Astrocyte of the cerebellum (primary cell): ENCODE measurements around the gene CCDC183.
"Not testable (repeated sequence)": the region's sequence is repeated elsewhere in the genome, so short reads cannot be mapped to it uniquely, and the experiment has no call there.

ENCODE experiments used
- DNase-seq: peaks from one replicate; pipeline ENCODE4 v3.0.0-alpha.2; 2011; ENCODE audit warnings: low read depth
- H3K4me3 ChIP-seq: 2 replicates; pipeline ENCODE4 v1.5.1; 2011; ENCODE audit warnings: mild to moderate bottlenecking, low read depth, low read length, moderate library complexity
- in situ Hi-C: cut with HindIII; loops from 2 replicates; pipeline ENCODE4 v1.10.0; 2017; ENCODE audit warnings: low sequenced_read_pairs
- TF ChIP-seq, protein P1 (sequence below): IDR thresholded peaks from 2 replicates; pipeline ENCODE4 v1.5.1; 2012; ENCODE audit warnings: low read length, low read depth, moderate library complexity, mild to moderate bottlenecking; ENCODE audit errors: missing control alignments

Gene CCDC183

DNA sequence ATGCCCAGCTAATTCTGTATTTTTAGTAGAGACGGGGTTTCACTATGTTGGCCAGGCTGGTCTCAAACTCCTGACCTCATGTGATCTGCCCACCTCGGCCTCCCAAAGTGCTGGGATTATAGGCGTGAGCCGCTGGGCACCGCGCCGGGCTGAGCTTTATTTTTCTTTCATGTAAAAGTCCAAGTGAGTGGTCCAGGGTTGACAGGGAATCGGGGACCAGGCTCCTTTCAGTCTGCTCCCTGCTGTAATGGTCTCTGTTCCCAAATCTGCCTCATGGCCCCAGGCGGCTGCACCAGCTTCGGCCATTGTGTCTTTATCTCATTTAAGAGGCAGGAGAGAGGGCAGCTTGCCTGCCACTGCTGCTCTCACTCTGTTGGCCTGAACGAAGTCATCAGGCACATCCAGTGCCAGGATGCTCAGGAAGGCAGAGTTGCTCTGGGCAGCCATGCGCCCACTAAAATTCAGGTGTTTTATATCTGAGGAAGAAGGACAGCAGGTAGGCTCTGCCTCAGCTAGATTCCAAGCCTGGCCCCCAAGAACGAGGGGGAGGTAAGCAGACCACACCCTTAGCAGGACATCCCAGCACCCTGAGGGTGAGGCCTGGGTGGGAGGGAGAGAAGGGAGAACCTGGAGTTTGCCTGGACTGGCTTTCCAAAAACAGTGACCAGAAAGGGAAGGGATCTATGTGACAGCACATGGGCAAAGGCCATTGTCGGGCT is 1.7 kb upstream of the CCDC183 start:
- no peak overlapping the region for H3K4me3 ChIP-seq
- in situ Hi-C loops = loop anchor here (25.0 kb wide), 1 partner anchor 243 kb away; the partner anchor contains the start of genes ABCA2, FUT7 and NPDC1
- TF ChIP-seq, protein P1, sequence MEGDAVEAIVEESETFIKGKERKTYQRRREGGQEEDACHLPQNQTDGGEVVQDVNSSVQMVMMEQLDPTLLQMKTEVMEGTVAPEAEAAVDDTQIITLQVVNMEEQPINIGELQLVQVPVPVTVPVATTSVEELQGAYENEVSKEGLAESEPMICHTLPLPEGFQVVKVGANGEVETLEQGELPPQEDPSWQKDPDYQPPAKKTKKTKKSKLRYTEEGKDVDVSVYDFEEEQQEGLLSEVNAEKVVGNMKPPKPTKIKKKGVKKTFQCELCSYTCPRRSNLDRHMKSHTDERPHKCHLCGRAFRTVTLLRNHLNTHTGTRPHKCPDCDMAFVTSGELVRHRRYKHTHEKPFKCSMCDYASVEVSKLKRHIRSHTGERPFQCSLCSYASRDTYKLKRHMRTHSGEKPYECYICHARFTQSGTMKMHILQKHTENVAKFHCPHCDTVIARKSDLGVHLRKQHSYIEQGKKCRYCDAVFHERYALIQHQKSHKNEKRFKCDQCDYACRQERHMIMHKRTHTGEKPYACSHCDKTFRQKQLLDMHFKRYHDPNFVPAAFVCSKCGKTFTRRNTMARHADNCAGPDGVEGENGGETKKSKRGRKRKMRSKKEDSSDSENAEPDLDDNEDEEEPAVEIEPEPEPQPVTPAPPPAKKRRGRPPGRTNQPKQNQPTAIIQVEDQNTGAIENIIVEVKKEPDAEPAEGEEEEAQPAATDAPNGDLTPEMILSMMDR = no peak
- no peak for DNase-seq

DNA sequence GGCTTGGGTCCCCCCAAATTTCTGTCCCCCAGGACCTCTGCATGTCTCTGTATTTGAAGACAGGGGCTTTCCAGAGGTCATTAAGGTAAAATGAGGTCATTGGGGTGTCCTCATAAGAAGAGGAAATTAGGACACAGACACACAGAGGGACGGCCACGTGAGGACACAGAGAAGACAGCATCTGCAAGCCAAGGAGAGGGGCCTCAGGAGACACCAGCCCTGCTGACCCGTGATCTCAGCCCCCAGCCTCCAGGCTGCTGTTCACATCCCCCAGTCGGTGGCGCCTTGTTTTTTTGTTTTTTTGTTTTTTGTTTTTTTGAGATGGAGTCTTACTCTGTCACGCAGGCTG is 1.2 kb upstream of the CCDC183 start:
- no peak for DNase-seq
- TF ChIP-seq, protein P1 = no peak
- in situ Hi-C loops = loop anchor here (25.0 kb wide), 1 partner anchor 242 kb away; the partner anchor contains the start of genes ABCA2, FUT7 and NPDC1
- no peak overlapping the region for H3K4me3 ChIP-seq

DNA sequence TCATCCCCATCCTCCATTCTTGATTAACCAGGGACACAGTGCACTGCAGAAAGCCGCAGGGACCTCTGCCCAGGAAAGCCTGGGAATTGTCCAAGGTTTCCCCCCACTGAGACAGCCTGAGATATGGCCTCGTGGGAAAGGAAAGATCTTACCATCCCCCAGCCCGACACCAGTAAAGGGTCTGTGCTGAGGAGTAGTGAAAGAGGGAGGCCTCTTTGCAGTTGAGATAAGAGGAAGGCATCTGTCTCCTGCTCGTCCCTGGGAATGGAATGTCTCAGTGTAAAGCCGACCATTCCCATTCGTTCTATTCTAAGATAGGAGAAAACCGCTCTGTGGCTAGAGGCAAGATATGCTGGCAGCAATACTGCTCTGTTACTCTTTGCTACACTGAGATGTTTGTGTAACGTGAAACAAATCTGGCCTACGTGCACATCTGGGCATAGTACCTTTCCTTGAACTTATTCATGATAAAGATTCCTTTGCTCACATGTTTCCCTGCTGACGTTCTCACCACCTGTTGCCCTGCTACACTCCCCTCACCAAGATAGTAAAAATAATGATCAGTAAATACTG is 723 bp downstream of the CCDC183 start:
- H3K4me3 ChIP-seq, DNase-seq: not testable (repeated sequence)

DNA sequence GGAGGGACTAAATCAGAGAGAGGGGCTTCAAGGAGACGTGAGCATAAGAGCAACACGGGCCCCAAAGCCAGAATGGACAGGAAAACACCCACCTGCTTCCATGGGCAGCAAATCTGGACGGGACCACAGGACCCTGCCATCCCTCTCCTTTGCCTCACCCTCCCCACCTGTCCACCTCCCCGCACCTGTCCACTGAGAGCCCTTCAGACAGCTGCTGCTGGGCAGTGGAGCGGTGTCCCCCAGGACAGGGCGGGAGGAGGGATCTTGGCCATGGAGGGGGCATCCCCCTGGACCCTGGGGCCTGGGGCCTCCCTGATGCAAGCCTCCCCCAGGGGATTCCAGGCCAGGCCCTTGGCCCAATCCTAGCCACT is 2.6 kb downstream of the CCDC183 start:
- no peak for DNase-seq
- in situ Hi-C loops = loop anchor here (25.0 kb wide), 1 partner anchor 239 kb away; the partner anchor contains the start of genes ABCA2, FUT7 and NPDC1
- no peak overlapping the region for H3K4me3 ChIP-seq
- TF ChIP-seq, protein P1 = no peak

More for the DNA sequence above, 723 bp downstream of the CCDC183 start:
- in situ Hi-C loops = loop anchor here (25.0 kb wide), 1 partner anchor 240 kb away; the partner anchor contains the start of genes ABCA2, FUT7 and NPDC1

DNA sequence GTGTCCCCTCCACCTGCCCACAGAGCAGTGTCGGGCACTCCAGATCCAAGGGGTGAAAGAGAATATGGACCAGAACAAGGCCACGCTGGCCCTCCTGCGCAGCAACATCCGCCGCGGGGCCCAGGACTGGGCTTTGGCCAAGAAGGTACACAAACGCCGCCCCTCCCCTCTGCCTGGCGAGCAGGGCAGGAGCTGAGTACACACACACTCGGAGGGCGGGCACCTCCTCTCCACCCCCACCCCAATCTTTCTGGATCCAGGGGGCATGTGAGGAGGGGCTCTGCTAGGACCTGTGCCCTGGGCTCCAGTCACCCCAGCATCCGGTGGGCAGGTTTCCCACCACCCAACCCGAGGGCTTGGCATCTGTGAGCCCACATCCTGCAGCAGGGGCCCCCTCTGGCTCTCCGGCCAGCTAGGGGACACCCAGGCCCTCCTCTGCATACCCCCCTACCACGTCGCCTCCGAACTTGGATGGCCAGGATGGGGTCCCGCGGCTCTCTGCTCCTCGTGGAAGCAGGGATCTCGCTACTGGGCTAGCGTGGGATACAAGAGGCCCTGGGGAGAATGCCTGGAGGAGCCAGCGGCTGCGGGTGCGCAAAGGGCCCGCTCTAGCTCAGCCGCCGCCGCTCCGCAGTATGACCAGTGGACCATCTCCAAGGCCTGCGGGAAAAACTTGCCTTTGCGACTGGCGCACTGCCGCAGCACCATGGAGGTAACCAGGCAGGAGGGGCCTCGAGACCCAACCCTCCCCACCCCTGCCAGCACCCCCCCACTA is 3.1 kb downstream of the CCDC183 start:
- no peak overlapping the region for H3K4me3 ChIP-seq
- DNase-seq = no peak
- in situ Hi-C loops = loop anchor here (25.0 kb wide), 1 partner anchor 238 kb away; the partner anchor contains the start of genes ABCA2, FUT7 and NPDC1
- TF ChIP-seq, protein P1 = no peak

DNA sequence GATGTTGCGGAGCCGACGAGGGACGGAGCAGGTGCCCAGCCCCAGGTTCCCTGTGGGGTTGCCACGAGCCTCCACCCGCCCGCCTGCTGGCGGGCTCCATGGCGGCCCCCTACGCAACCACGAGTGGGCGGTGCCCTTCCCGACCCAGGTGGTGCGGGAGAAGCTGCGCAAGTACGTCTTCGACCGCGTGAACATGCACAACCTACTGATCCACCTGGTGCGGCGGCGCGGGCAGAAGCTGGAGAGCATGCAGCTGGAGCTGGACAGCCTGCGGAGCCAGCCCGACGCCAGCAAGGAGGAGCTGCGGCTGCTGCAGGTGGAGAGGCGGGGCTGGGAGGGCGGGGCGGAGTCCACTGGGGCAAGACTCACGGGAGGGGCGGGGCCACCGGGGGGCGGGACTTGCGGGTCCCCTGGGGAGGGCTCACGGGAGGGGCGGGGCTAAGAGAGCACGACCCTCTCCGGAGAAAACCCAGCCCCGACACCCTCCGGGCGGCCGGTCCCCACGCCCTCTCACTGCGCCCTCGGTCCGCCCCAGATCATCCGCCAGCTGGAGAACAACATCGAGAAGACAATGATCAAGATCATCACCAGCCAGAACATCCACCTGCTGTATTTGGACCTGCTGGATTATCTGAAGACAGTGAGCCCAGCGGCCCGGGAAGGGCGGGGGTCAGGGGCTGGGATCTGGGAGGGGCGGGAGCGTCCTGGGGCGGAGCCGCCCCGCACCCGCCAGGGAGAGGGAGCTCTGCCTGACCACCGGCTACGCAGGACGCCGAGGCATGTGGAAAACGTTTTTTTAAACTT is 3.9 kb downstream of the CCDC183 start:
- DNase-seq = no peak
- in situ Hi-C loops = loop anchor here (25.0 kb wide), 1 partner anchor 237 kb away; the partner anchor contains the start of genes ABCA2, FUT7 and NPDC1
- peak overlapping the region; percentile 18 for H3K4me3 ChIP-seq
- TF ChIP-seq, protein P1 = no peak
